DND-41 (cell line): ENCODE data around the gene ATP6V1G1.

Source experiments
- ATAC-seq: fragments of 200-7000 bp; cut with Tn5 transposase; 3 replicates; pipeline ENCODE4 v1.9.1; 2021; ENCODE audit warnings: low read depth; ENCODE audit not compliant: insufficient read depth
- DNase-seq: peaks from one replicate; pipeline ENCODE4 v3.0.0-alpha.2; 2020
- H2AFZ ChIP-seq: 2 replicates; pipeline ENCODE4 v1.6.0; 2012; ENCODE audit warnings: low read depth, low read length
- H3K27ac ChIP-seq: 2 replicates; pipeline ENCODE4 v1.5.1; 2012; ENCODE audit warnings: low read length, inconsistent platforms
- H3K27me3 ChIP-seq: fragments of 200-600 bp; sonication (generic); 2 replicates; pipeline ENCODE4 v1.6.0; 2012; ENCODE audit warnings: low read length, mild to moderate bottlenecking, inconsistent platforms; ENCODE audit not compliant: insufficient read depth, poor library complexity
- H3K36me3 ChIP-seq: 2 replicates; pipeline ENCODE4 v1.5.1; 2012; ENCODE audit warnings: low read length, inconsistent platforms; ENCODE audit not compliant: insufficient read depth
- H3K4me1 ChIP-seq: 2 replicates; pipeline ENCODE4 v1.5.1; 2012; ENCODE audit warnings: mild to moderate bottlenecking, low read length; ENCODE audit not compliant: insufficient read depth
- H3K4me2 ChIP-seq: 2 replicates; pipeline ENCODE4 v1.6.0; 2012; ENCODE audit warnings: mild to moderate bottlenecking, moderate library complexity, low read length, inconsistent platforms; ENCODE audit not compliant: insufficient read depth
- H3K4me3 ChIP-seq, 2 experiments: fragments of 200-600 bp in 1 of 2; shearing (Covaris generic) in 1 of 2; 2 replicates each; pipeline ENCODE4 v1.5.1; 2012 to 2016; ENCODE audit warnings: inconsistent platforms in 2 of 2, low read length in 2 of 2, mild to moderate bottlenecking in 2 of 2, low read depth in 1 of 2, moderate library complexity in 1 of 2
- H3K79me2 ChIP-seq: 2 replicates; pipeline ENCODE4 v1.6.0; 2012; ENCODE audit warnings: low read length, inconsistent platforms; ENCODE audit not compliant: insufficient read depth
- H3K9ac ChIP-seq: 2 replicates; pipeline ENCODE4 v1.6.0; 2012; ENCODE audit warnings: low read depth, mild to moderate bottlenecking, inconsistent platforms, low read length, moderate library complexity
- H3K9me3 ChIP-seq: 2 replicates; pipeline ENCODE4 v1.5.1; 2012; ENCODE audit warnings: low read length, moderate library complexity, mild to moderate bottlenecking, inconsistent platforms; ENCODE audit not compliant: insufficient read depth, severe bottlenecking
- H4K20me1 ChIP-seq: 2 replicates; pipeline ENCODE4 v1.6.0; 2012; ENCODE audit warnings: low read length; ENCODE audit not compliant: insufficient read depth
- EZH2 ChIP-seq: IDR thresholded peaks from 3 replicates; pipeline ENCODE4 v1.6.1; 2012; ENCODE audit warnings: borderline replicate concordance, low read depth, mild to moderate bottlenecking, moderate library complexity, low read length, inconsistent platforms; ENCODE audit not compliant: severe bottlenecking
- TF ChIP-seq, protein P1 (sequence below): IDR thresholded peaks from 2 replicates; pipeline ENCODE4 v1.5.1; 2012; ENCODE audit warnings: borderline replicate concordance, low read length, moderate library complexity, mild to moderate bottlenecking; ENCODE audit not compliant: poor library complexity, severe bottlenecking; ENCODE audit errors: extremely low read depth

ATP6V1G1 gene

DNA sequence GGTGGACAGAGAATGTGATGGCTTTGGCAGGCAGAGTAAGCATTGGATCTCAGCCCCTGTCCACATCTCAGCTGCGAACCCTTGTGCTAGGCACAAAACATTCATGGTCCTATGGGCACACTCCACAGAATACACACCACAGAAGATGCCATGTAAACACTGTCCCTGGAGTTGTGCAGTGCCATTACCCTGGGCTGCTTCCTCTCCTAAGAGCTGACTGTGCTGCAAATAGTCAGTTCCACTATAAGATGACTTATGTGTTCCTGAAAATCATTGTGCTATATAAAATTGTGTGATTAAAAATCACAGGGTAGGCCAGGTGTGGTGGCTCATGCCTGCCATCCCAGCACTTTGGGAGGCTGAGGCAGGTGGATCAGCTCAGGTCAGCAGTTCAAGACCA, 31.9 kb upstream of the ATP6V1G1 start:
- no peaks in the 10 kb centered on the region for H4K20me1 ChIP-seq
- H3K4me1 ChIP-seq, result no peaks in the 10 kb centered on the region
- H3K9ac ChIP-seq, result no peak overlapping the region
- H3K9me3 ChIP-seq, result no peaks in the 10 kb centered on the region
- H3K4me2 ChIP-seq, result no peak overlapping the region
- TF ChIP-seq, protein P1, sequence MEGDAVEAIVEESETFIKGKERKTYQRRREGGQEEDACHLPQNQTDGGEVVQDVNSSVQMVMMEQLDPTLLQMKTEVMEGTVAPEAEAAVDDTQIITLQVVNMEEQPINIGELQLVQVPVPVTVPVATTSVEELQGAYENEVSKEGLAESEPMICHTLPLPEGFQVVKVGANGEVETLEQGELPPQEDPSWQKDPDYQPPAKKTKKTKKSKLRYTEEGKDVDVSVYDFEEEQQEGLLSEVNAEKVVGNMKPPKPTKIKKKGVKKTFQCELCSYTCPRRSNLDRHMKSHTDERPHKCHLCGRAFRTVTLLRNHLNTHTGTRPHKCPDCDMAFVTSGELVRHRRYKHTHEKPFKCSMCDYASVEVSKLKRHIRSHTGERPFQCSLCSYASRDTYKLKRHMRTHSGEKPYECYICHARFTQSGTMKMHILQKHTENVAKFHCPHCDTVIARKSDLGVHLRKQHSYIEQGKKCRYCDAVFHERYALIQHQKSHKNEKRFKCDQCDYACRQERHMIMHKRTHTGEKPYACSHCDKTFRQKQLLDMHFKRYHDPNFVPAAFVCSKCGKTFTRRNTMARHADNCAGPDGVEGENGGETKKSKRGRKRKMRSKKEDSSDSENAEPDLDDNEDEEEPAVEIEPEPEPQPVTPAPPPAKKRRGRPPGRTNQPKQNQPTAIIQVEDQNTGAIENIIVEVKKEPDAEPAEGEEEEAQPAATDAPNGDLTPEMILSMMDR, result no peak
- no peak for TF ChIP-seq EZH2
- no peak overlapping the region for H3K27ac ChIP-seq
- no peaks in the 10 kb centered on the region for H3K36me3 ChIP-seq
- DNase-seq, result no peak
- H3K27me3 ChIP-seq, result no peaks in the 10 kb centered on the region
- no peak overlapping the region for H2AFZ ChIP-seq
- no peak overlapping the region for H3K4me3 ChIP-seq
- no peaks in the 10 kb centered on the region for H3K79me2 ChIP-seq
- ATAC-seq, result no peak

DNA sequence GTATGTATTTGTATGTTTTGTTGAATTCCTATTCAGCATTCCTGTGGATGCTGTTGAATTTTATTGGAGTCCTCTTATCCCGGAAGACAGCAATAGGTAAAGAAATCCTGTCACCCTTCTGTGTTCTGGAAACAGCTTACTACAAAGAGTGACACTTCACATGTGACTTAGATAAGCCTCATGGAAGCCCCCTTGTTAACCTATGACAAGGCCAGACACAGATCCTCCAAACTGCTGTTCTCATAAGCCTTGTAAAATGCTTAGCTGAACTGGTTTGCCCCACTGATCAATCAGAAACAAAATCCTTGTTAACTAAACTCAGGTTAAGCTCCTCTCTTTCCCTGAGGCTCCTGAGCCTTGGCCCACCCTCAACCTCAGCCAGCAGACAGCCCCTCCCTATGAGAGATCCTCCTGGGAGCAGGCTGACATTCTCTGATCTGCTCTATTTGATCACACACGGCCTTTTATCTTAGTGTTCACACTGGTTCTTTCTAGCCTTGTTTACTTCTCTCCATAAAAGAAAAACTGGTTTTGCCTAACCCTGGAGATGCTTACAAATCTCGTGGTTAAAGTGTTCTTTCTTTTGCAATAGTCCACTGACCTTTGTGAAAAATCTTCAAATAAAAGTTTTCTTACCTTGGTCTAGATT, 29.4 kb upstream of the ATP6V1G1 start:
- Histone ChIP-seq H3K9me3 (no peaks in the 10 kb centered on the region), H3K79me2 (no peaks in the 10 kb centered on the region), H3K27ac (no peak overlapping the region), H3K36me3 (no peaks in the 10 kb centered on the region), H3K9ac (no peak overlapping the region), H4K20me1 (no peaks in the 10 kb centered on the region), H3K4me2 (no peak overlapping the region), H2AFZ (no peak overlapping the region), H3K4me3 (no peak overlapping the region), H3K27me3 (no peaks in the 10 kb centered on the region), H3K4me1 (no peaks in the 10 kb centered on the region)
- no peak for DNase-seq
- TF ChIP-seq, protein P1, result no peak
- TF ChIP-seq EZH2, result no peak
- no peak for ATAC-seq

DNA sequence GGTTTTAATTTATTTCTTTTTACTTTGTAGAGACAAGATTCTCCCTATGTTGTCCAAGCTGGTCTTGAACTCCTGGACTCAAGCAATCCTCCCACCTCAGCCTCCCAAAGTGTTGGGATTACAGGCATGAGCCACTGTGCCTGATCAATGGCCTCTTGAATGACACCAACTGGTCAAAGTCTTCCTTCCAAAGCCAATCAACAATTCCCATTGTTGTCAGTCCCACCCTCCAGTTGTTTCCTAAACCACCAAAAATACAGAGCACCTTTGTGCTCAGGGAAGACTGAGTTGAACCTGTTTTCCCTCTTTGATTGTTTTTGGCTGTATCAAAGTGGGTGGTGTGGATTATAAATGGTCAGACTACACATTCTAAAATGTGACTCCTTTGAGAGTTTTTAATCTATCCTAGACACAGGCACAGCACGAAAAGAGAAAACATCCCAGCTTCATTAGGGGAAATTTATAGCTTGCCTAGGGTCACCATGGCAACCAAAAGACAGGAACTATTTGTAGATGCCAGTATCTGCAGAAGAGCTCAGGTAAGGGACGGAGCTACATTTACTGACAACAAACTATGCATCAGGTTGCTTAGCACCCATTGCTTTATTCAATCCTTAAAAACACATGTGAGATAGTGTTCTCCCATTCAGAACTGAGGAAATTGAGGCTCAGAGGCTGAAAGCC, 27.6 kb upstream of the ATP6V1G1 start:
- Histone ChIP-seq H3K27ac (no peak overlapping the region), H3K36me3 (no peaks in the 10 kb centered on the region), H2AFZ (no peak overlapping the region), H3K4me1 (no peaks in the 10 kb centered on the region), H3K79me2 (no peaks in the 10 kb centered on the region), H3K27me3 (no peaks in the 10 kb centered on the region), H3K4me3 (no peak overlapping the region), H3K9ac (no peak overlapping the region), H3K9me3 (no peaks in the 10 kb centered on the region), H3K4me2 (no peak overlapping the region), H4K20me1 (no peaks in the 10 kb centered on the region)
- ATAC-seq (no peak), DNase-seq (no peak)
- TF ChIP-seq, protein P1, result no peak
- no peak for TF ChIP-seq EZH2
